GM12878 (cell line): ENCODE data around the gene SLC22A23. TPM values are rescaled to one million over a fixed set of nuclear protein-coding genes. Genes with fewer than 3 reads are reported as not detected.

ENCODE experiments used
- ATAC-seq: fragments of 200-7000 bp; cut with Tn5 transposase; 3 replicates; pipeline ENCODE4 v1.9.1; 2020; ENCODE audit warnings: mild to moderate bottlenecking, moderate library complexity
- BruUV-seq: library from RNA; stranded (reverse); fragments of 400-500 nt; replicated peaks from 2 replicates; lab custom pipeline; 2021; lab: Mats Ljungman, UMichigan
- CTCF ChIA-PET: fragments of 300-600 bp; sonication (Branson Sonifier 250); formaldehyde crosslinking; extraction: SDS; loops from one replicate; lab custom pipeline; 2021; ENCODE audit warnings: inconsistent platforms; lab: Yijun Ruan, JAX
- POLR2A ChIA-PET: fragments of 350-600 bp; formaldehyde crosslinking; extraction: SDS; loops from one replicate; lab custom pipeline; 2021; ENCODE audit warnings: inconsistent platforms; lab: Charles Lee
- RAD21 ChIA-PET: fragments of 300-600 bp; sonication (Branson Sonifier 250); formaldehyde crosslinking; loops from one replicate; lab custom pipeline; 2023; ENCODE audit warnings: antibody characterized with exemption; ENCODE audit not compliant: unreplicated experiment; lab: Charles Lee
- SMC1A ChIA-PET: fragments of 300-600 bp; sonication (Branson Sonifier 250); formaldehyde crosslinking; loops from one replicate; lab custom pipeline; 2023; ENCODE audit not compliant: unreplicated experiment, uncharacterized antibody; lab: Charles Lee
- DNase-seq: peaks from one replicate; pipeline ENCODE4 v3.0.0-alpha.2; 2011; ENCODE audit warnings: low read depth, low spot score
- FAIRE-seq: peaks from 3 replicates; lab custom pipeline; 2011; peaks lifted over from hg19 to GRCh38; lab: Jason Lieb, UNC
- H2AFZ ChIP-seq: 2 replicates; pipeline ENCODE4 v1.6.0; 2011; ENCODE audit warnings: low read depth, low read length, control low read depth; ENCODE audit not compliant: control insufficient read depth
- H3K27ac ChIP-seq: 2 replicates; pipeline ENCODE4 v1.5.1; 2011; ENCODE audit warnings: control low read depth; ENCODE audit not compliant: control insufficient read depth, insufficient read depth
- H3K27me3 ChIP-seq, 2 experiments: replicated peaks in 1 of 2; 2 replicates each; pipeline versions ENCODE4 v1.6.0 to v1.6.1; 2011; ENCODE audit warnings: low read length in 1 of 2; ENCODE audit not compliant: control insufficient read depth in 2 of 2, insufficient read depth in 2 of 2
- H3K36me3 ChIP-seq, 2 experiments: 2 replicates each; pipeline ENCODE4 v1.5.1; 2011; ENCODE audit warnings: low read length in 1 of 2; ENCODE audit not compliant: control insufficient read depth in 2 of 2, insufficient read depth in 2 of 2
- H3K4me1 ChIP-seq: 2 replicates; pipeline ENCODE4 v1.6.1; 2011; ENCODE audit warnings: mild to moderate bottlenecking, low read length, moderate library complexity, mixed read lengths; ENCODE audit not compliant: control insufficient read depth, insufficient read depth
- H3K4me2 ChIP-seq: 2 replicates; pipeline ENCODE4 v1.6.0; 2011; ENCODE audit warnings: control low read depth; ENCODE audit not compliant: control insufficient read depth, insufficient read depth
- H3K4me3 ChIP-seq: fragments of 200-600 bp; sonication (generic); 2 replicates; pipeline ENCODE4 v1.5.1; 2016
- H3K79me2 ChIP-seq: 2 replicates; pipeline ENCODE4 v1.6.0; 2011; ENCODE audit warnings: low read length; ENCODE audit not compliant: control insufficient read depth, insufficient read depth
- H3K9ac ChIP-seq: 2 replicates; pipeline ENCODE4 v1.8.0; 2011; ENCODE audit warnings: low read length, control low read depth, mixed read lengths; ENCODE audit not compliant: control insufficient read depth, insufficient read depth
- H3K9me3 ChIP-seq: replicated peaks from 3 replicates; pipeline ENCODE4 v1.5.1; 2011; ENCODE audit warnings: mild to moderate bottlenecking, low read length; ENCODE audit not compliant: control insufficient read depth, insufficient read depth
- H4K20me1 ChIP-seq: 2 replicates; pipeline ENCODE4 v1.6.0; 2011; ENCODE audit not compliant: control insufficient read depth, insufficient read depth
- BHLHE40 ChIP-seq, 2 experiments: fragments of 450-650 bp in 1 of 2; IDR thresholded peaks; 2 replicates each; pipeline ENCODE4 v1.6.1; 2011 to 2017; ENCODE audit warnings: low read depth in 2 of 2, borderline replicate concordance in 1 of 2, improper control_type of control experiment in 1 of 2, low read length in 1 of 2, mild to moderate bottlenecking in 1 of 2
- CHD2 ChIP-seq: IDR thresholded peaks from 2 replicates; pipeline ENCODE4 v1.6.1; 2011; ENCODE audit warnings: low read depth, low read length, improper control_type of control experiment, borderline replicate concordance
- DPF2 ChIP-seq: fragments of 450-650 bp; IDR thresholded peaks from 2 replicates; pipeline ENCODE4 v1.6.1; 2017; ENCODE audit warnings: mild to moderate bottlenecking
- EZH2 ChIP-seq: IDR thresholded peaks from 2 replicates; pipeline ENCODE4 v1.6.1; 2012; ENCODE audit warnings: low read depth, mild to moderate bottlenecking, control low read depth, inconsistent platforms, low read length, borderline replicate concordance; ENCODE audit not compliant: control insufficient read depth
- IKZF1 ChIP-seq: fragments of 450-650 bp; conservative IDR thresholded peaks from 2 replicates; pipeline ENCODE4 v1.6.1; 2017; ENCODE audit warnings: antibody characterized with exemption, mild to moderate bottlenecking
- PML ChIP-seq: IDR thresholded peaks from 2 replicates; pipeline ENCODE4 v1.6.1; 2012; ENCODE audit warnings: low read length, inconsistent platforms
- RAD21 ChIP-seq: IDR thresholded peaks from 2 replicates; pipeline ENCODE4 v1.6.1; 2011; ENCODE audit warnings: mild to moderate bottlenecking, low read depth, low read length, moderate library complexity; ENCODE audit not compliant: insufficient read depth
- SREBF1 ChIP-seq: IDR thresholded peaks from 2 replicates; pipeline ENCODE4 v1.6.1; 2012; ENCODE audit warnings: mild to moderate bottlenecking, low read length
- SUPT20H ChIP-seq: IDR thresholded peaks from 2 replicates; pipeline ENCODE4 v1.6.1; 2011; ENCODE audit warnings: low read depth, mild to moderate bottlenecking, low read length, moderate library complexity, borderline replicate concordance; ENCODE audit not compliant: control insufficient read depth
- WRNIP1 ChIP-seq: IDR thresholded peaks from 2 replicates; pipeline ENCODE4 v1.6.1; 2011; ENCODE audit warnings: low read depth, low read length, improper control_type of control experiment, borderline replicate concordance
- WGBS: methylation state at CpG from one replicate; pipeline ENCODE4 v1.1.6; 2016; ENCODE audit warnings: low lambda C conversion rate; ENCODE audit not compliant: insufficient replicate concordance, insufficient coverage; ENCODE audit errors: missing lambda C conversion rate; 5-methylcytosine and 5-hydroxymethylcytosine counted together
- in situ Hi-C: fragments of 300-500 bp; cut with MboI; formaldehyde crosslinking; loops from 9 replicates; pipeline ENCODE4 v1.14.3; 2018; ENCODE audit warnings: mixed read lengths
- intact Hi-C: fragments of 100-400 bp; cut with micrococcal nuclease; formaldehyde crosslinking; loops from one replicate; pipeline ENCODE4 v1.14.2; 2022; ENCODE audit not compliant: unreplicated experiment
- polyA plus RNA-seq, 11 experiments: library from polyadenylated mRNA; depleted of rRNA in 4 of 11; unstranded in 6 of 11; stranded (reverse) in 5 of 11; fragments of >200 nt; fragmentation: Nextera tagmentation in 4 of 11; fragmentation: Illumina TruSeq in 1 of 11; extraction: Ambion mirVana in 4 of 11; extraction: Trizol in 1 of 11; gene quantifications; 1 replicate in 1 of 11; 2 replicates in 10 of 11; pipeline versions ENCODE4 v1.2.1 to v1.2.3, GENCODE V29; 2011 to 2016; ENCODE audit warnings: inconsistent platforms in 2 of 11, missing spikeins in 2 of 11, low read depth in 1 of 11
- total RNA-seq, 4 experiments: library from RNA; depleted of rRNA in 3 of 4; stranded (reverse); fragments of >200 nt in 3 of 4; fragmentation: Illumina TruSeq in 1 of 4; extraction: Trizol in 1 of 4; gene quantifications; 2 replicates each; pipeline versions ENCODE4 v1.2.1 to v1.2.3, GENCODE V29; 2013 to 2021
- TF ChIP-seq, protein P1 (sequence below): IDR thresholded peaks from 2 replicates; pipeline ENCODE4 v1.6.1; 2011; ENCODE audit warnings: low read depth, mild to moderate bottlenecking, low read length, moderate library complexity, borderline replicate concordance; ENCODE audit errors: extremely low read depth
- TF ChIP-seq, protein P2 (sequence below): IDR thresholded peaks from 2 replicates; pipeline ENCODE4 v1.6.1; 2011; ENCODE audit warnings: low read depth, low read length, improper control_type of control experiment, borderline replicate concordance

The SLC22A23 gene
- total and polyA plus RNA-seq, 10 of the 15 experiments (the other 5 are each of a cell fraction or from before 2014, with no cell fraction given): 0.20 to 2.4 (median 0.74) TPM

- SMC1A ChIA-PET: interaction anchor here (1.2 kb wide), 1 partner anchor 25 kb away, joined by 3 read pairs; no protein-coding TSS in a partner anchor
- Histone ChIP-seq H3K27me3 (no peaks in the 10 kb centered on the region), H3K4me2 (no peak overlapping the region), H3K36me3 (no peaks in the 10 kb centered on the region), H4K20me1 (no peaks in the 10 kb centered on the region), H3K9me3 (no peaks in the 10 kb centered on the region), H3K27ac (no peak overlapping the region), H3K4me3 (no peak overlapping the region), H3K4me1 (peaks cover 9% of the 10 kb centered on the region), H3K9ac (no peak overlapping the region), H3K79me2 (no peaks in the 10 kb centered on the region), H2AFZ (no peak overlapping the region)
- TF ChIP-seq SREBF1: no peak
- TF ChIP-seq BHLHE40 (IDR thresholded peaks at IDR 0.05; ENCODE audit: borderline replicate concordance in 1 of 2, low read depth in 2 of 2, low read length in 1 of 2): no peak
- TF ChIP-seq CHD2: no peak
- TF ChIP-seq, protein P1, sequence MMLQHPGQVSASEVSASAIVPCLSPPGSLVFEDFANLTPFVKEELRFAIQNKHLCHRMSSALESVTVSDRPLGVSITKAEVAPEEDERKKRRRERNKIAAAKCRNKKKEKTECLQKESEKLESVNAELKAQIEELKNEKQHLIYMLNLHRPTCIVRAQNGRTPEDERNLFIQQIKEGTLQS: no peak
- no peak for TF ChIP-seq IKZF1
- no peak for TF ChIP-seq EZH2
- TF ChIP-seq DPF2: no peak
- no peak for TF ChIP-seq WRNIP1
- no peak for TF ChIP-seq SUPT20H
- TF ChIP-seq PML: no peak
- no peak for TF ChIP-seq RAD21
- TF ChIP-seq, protein P2, sequence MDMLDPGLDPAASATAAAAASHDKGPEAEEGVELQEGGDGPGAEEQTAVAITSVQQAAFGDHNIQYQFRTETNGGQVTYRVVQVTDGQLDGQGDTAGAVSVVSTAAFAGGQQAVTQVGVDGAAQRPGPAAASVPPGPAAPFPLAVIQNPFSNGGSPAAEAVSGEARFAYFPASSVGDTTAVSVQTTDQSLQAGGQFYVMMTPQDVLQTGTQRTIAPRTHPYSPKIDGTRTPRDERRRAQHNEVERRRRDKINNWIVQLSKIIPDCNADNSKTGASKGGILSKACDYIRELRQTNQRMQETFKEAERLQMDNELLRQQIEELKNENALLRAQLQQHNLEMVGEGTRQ: no peak
- in situ Hi-C loops (no loop called here), intact Hi-C loops (no loop called here)
- DNase-seq (no peak), ATAC-seq (no peak), FAIRE-seq (no peak)
- WGBS: 54% methylated on average over 8 of the region's 8 CpGs
- POLR2A ChIA-PET: interaction anchor here (1.0 kb wide), 1 partner anchor 18 kb away, joined by 3 read pairs; no protein-coding TSS in a partner anchor
- CTCF ChIA-PET: interaction anchor here (2.0 kb wide), 1 partner anchor 65 kb away, joined by 4 read pairs; no protein-coding TSS in a partner anchor
- BruUV-seq: no TSS peak
- RAD21 ChIA-PET: interaction anchor here (0.6 kb wide), 1 partner anchor 395 kb away, joined by 3 read pairs; no protein-coding TSS in a partner anchor
These were observed 140.0 kb downstream of the SLC22A23 start for GRCh38 chr6:3316818-3317217.
